Measurements from ENCODE around the gene AGFG1. TPM values are rescaled to one million over a fixed set of nuclear protein-coding genes. Genes with fewer than 3 reads are reported as not detected.

AGFG1 gene
- total RNA-seq, 2 donors from 2014 or later, result 10.2 to 16.1 TPM

DNA sequence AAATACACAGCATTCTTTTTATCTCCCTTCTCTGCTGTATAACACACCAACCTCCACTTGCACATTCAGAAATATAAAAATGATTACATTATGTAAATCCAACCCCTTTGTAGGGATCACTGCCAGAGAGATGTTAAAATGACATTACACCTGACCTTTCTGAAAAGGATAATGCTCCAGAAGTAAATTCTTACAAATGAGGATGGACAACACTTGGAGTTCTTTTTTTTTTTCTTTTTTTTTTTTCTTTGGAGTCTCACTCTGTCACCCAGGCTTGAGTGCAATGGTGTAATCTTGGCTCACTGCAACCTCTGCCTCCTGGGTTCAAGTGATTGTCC is 20.3 kb upstream of the AGFG1 start:
- H3K4me3 ChIP-seq, result no peak overlapping the region
- no peaks in the 10 kb centered on the region for H3K36me3 ChIP-seq (replicated peaks in 1 of 2; ENCODE audit: insufficient read depth in 1 of 2, low read depth in 2 of 2)
- no peak for DNase-seq
- TF ChIP-seq, protein P1, sequence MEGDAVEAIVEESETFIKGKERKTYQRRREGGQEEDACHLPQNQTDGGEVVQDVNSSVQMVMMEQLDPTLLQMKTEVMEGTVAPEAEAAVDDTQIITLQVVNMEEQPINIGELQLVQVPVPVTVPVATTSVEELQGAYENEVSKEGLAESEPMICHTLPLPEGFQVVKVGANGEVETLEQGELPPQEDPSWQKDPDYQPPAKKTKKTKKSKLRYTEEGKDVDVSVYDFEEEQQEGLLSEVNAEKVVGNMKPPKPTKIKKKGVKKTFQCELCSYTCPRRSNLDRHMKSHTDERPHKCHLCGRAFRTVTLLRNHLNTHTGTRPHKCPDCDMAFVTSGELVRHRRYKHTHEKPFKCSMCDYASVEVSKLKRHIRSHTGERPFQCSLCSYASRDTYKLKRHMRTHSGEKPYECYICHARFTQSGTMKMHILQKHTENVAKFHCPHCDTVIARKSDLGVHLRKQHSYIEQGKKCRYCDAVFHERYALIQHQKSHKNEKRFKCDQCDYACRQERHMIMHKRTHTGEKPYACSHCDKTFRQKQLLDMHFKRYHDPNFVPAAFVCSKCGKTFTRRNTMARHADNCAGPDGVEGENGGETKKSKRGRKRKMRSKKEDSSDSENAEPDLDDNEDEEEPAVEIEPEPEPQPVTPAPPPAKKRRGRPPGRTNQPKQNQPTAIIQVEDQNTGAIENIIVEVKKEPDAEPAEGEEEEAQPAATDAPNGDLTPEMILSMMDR (IDR thresholded peaks at IDR 0.05), result no peak
- no peak for TF ChIP-seq POLR2A (IDR thresholded peaks at IDR 0.05)
- peak overlapping the region in 3 of 4 donors; percentile 17 to 64 (median 36) for H3K27ac ChIP-seq
- H3K27me3 ChIP-seq, result no peaks in the 10 kb centered on the region
- ATAC-seq, result no peak
- no peaks in the 10 kb centered on the region for H3K9me3 ChIP-seq
- H3K4me1 ChIP-seq, result peaks cover 23% of the 10 kb centered on the region
- intact Hi-C loops (cut with DNase I), result no loop called here

DNA sequence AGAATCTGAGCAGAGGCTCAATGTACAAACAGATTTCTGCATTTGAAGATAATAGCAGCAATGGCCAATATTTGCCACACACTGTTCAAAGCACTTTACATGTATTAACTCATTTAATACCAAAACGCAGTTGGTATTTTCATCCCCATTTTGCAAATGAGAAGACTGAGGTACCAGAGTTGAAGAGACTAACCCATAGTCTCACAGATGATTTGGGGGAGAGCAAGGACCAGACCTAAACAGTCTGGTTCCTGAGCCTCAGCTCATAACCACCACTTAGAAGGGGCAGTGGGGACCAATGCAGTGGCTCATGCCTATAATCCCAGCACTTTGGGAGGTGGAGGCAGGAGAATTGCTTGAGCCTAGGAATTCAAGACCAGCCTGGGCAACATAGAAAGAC is 18.1 kb upstream of the AGFG1 start:
- no peaks in the 10 kb centered on the region for H3K9me3 ChIP-seq
- H3K4me1 ChIP-seq, result peaks cover 23% of the 10 kb centered on the region
- H3K27ac ChIP-seq, result no peak overlapping the region
- no peak for DNase-seq
- no peaks in the 10 kb centered on the region for H3K27me3 ChIP-seq
- ATAC-seq, result no peak
- intact Hi-C loops (cut with DNase I), result no loop called here
- no peak for TF ChIP-seq POLR2A (IDR thresholded peaks at IDR 0.05)
- TF ChIP-seq, protein P1 (IDR thresholded peaks at IDR 0.05), result no peak
- no peaks in the 10 kb centered on the region for H3K36me3 ChIP-seq (replicated peaks in 1 of 2; ENCODE audit: insufficient read depth in 1 of 2, low read depth in 2 of 2)
- no peak overlapping the region for H3K4me3 ChIP-seq
- 84 to 91% methylated on average over 1 of the region's 1 CpG for WGBS, 2 donors

DNA sequence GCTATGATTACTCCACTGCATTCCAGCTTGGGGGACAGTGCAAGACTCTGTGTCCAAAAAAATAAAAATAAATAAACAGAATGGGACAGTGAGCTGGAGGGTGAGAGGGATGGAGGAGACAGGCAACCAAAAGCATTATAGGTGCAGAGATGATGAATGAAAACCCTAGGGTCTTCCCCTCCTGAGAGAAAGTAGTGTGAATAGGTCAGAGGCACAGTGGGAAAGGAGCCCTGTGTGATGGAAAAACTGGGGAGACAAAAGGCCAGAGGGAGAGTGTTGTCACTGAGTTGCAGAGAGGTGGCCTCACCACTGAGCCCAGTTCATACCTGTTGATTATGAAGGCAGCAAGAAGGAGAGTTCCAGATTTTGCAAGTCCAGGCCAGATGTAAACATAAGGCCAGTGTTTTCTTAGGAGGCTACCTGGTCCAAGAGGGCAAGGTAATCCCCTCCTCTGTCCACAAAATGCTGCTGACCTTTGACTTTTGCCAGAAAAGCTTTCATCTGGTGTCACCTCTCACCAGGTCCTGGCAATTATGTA is 17.6 kb upstream of the AGFG1 start:
- intact Hi-C loops (cut with DNase I), result no loop called here
- ATAC-seq (no peak), DNase-seq (no peak)
- Histone ChIP-seq H3K27ac (no peak overlapping the region), H3K4me3 (no peak overlapping the region), H3K36me3 (replicated peaks in 1 of 2; ENCODE audit: insufficient read depth in 1 of 2, low read depth in 2 of 2) (no peaks in the 10 kb centered on the region), H3K9me3 (no peaks in the 10 kb centered on the region), H3K27me3 (no peaks in the 10 kb centered on the region), H3K4me1 (peaks cover 23% of the 10 kb centered on the region)
- TF ChIP-seq POLR2A (IDR thresholded peaks at IDR 0.05), result no peak
- TF ChIP-seq, protein P1 (IDR thresholded peaks at IDR 0.05), result no peak

DNA sequence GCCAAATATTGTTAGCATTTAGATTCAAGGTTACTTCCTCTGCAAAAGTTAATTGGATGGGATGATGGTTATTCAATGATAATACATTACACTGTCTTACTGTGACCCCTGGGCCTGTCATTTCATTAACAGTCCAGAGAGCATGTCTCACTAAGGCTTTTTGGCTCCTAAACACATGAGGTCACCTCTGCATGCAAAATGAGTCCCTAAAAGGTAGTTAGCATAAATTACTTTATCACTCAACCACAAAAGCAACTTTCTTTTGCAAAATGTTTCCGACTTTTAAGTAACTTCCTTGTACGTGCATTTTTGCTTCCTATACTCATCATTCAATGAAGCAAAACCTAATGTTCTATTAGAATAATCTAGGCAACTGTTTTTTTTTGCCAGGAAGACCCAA is 16.8 kb upstream of the AGFG1 start:
- DNase-seq (no peak), ATAC-seq (no peak)
- intact Hi-C loops (cut with DNase I), result no loop called here
- Histone ChIP-seq H3K4me3 (no peak overlapping the region), H3K27me3 (no peaks in the 10 kb centered on the region), H3K9me3 (no peaks in the 10 kb centered on the region), H3K27ac (no peak overlapping the region), H3K36me3 (replicated peaks in 1 of 2; ENCODE audit: insufficient read depth in 1 of 2, low read depth in 2 of 2) (no peaks in the 10 kb centered on the region), H3K4me1 (peaks cover 17% of the 10 kb centered on the region)
- TF ChIP-seq, protein P1 (IDR thresholded peaks at IDR 0.05), result no peak
- TF ChIP-seq POLR2A (IDR thresholded peaks at IDR 0.05), result no peak
- WGBS, 2 donors, result 34 to 41% methylated on average over 2 of the region's 2 CpGs

DNA sequence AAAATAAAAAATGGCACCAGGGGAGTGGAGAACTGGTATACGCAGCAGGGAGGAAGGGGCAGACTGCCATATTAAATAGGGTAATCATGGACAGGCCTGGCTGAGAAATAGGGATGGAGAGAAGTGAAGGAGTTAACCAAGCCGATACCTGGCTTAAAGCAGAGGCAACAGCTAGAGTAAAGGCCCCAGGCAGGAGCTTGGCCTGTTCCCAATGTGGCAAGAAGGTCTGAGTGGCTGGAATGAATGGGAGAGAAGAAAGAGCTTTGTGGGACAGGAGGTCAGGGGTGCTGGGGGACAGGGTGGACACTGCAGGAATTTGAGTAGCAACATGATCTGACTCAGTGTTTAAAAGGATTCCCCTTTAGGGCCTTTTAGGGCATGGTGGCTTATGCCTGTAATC is 15.9 kb upstream of the AGFG1 start:
- H3K4me1 ChIP-seq, result peaks cover 8% of the 10 kb centered on the region
- H3K36me3 ChIP-seq (replicated peaks in 1 of 2; ENCODE audit: insufficient read depth in 1 of 2, low read depth in 2 of 2), result no peaks in the 10 kb centered on the region
- no peak for TF ChIP-seq POLR2A (IDR thresholded peaks at IDR 0.05)
- TF ChIP-seq, protein P1 (IDR thresholded peaks at IDR 0.05), result no peak
- H3K9me3 ChIP-seq, result no peaks in the 10 kb centered on the region
- intact Hi-C loops (cut with DNase I), result no loop called here
- H3K27ac ChIP-seq, result no peak overlapping the region
- ATAC-seq, result no peak
- H3K4me3 ChIP-seq, result no peak overlapping the region
- DNase-seq, result no peak
- 91 to 94% methylated on average over 2 of the region's 2 CpGs for WGBS, 2 donors
- H3K27me3 ChIP-seq, result no peaks in the 10 kb centered on the region

Measured in body of pancreas (tissue), 4 donors.